ENCODE measurements around the gene LDAH.
"Not testable (repeated sequence)": the region's sequence is repeated elsewhere in the genome, so short reads cannot be mapped to it uniquely, and the experiment has no call there.

Gene LDAH

DNA sequence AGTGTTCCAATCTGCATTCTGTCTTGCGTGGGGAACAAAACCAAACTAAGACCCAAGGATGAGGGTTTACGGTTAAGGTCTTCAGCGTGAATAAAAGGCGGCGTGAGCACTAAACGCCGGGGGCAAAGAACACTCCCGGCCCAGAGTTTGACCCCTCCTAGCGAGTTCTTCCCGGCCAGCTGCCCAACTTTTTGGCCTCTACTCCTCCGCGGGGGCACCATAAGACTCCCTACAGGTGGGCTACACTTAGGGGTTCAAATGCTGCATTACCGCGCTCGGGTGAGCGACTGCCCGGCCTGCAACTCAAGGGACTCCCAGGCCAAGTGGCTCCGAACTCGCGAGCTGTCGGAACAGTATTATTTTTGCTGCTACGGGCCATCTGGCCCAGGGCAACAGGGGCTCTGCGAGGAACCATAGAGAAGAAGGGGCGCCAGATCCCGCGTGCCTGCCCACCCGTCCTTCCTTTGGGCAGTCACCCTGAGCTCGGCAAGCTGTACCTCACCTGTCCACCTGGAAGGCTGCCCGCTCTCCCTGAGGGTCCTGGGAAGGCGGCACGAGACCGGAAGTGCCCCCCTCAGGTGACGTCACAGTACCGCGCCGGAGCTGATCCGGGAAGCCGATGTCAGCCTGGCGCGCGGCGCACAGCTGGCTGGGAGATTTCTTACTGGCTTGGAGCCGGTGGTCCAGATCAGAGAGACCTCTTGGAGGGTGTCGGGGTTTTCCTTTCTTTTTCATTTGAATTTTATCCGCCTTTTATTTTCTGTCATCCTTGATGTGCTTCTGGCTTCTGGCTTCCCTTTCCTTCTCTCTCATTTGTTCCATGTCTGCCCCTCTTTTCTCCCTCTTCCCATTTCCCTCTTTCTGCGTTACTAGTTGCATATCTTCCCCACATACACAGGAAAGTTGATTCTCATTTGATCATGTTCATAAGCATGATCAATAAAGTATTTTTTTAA lies at the start of gene LDAH:
LDAH (minus strand) TSS at position 567 of the 956 bp plus-strand sequence. CDS start 21,638 bp downstream, outside the sequence.
- peak; percentile 58 to 81 for DNase-seq

DNA sequence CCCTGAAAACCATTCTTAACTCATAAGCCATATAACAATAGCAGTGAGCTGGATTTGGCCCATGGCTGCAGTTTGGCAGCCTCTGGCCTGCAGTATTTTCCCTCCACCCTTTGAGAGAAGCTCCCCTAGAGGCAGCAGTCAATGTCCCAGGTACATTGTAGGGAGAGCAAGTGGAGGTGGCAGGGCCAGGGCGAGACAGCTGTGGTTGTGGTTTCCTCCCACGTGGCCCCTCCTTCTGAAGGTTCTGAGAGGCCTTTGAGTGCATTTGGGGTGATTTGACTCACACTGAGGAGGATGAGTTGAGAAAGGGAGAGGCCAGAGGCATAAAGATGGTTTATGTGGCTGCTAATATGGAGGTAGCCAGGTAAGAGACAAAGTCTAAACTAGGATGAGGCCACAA lies 45.5 kb upstream of the LDAH start:
- DNase-seq = no peak

DNA sequence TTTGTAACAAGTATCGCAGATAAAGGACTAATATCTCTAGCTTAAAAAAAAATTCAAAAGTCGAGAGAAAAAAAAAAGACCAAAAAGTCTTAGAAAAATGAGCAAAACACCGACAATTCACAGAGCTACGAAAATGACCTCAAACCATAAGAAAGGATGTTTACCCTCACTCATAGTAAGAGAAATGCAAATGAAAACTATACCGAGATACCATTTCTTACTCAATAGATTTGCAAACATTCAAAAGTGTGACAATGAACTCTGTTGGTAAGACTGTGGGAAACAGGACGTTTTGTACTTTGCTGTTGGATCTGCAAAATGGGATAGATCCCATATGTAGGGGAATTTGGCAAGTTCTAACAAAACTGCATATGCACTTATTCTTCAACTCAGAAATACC lies 39.9 kb upstream of the LDAH start:
- no peak for DNase-seq

DNA sequence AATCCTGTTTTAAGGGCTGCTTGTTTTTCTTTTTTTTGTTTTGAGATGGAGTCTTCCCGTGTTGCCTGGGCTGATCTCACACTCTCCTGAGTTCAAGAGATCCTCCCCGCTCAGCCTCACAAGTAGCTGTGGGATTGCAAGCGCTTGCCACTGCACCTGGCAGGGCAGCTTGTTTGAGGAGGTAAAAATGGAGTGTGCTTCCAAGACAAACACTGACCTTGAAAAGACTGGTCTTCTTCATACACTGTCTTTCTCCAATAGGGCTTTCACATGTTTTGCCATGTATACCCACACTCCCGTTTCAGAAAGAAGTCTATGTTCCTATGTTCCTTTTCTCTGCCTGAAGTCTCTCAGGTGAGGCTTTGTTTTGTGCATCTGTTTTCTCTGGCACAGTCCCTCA lies 32.6 kb upstream of the LDAH start:
- no peak for DNase-seq

DNA sequence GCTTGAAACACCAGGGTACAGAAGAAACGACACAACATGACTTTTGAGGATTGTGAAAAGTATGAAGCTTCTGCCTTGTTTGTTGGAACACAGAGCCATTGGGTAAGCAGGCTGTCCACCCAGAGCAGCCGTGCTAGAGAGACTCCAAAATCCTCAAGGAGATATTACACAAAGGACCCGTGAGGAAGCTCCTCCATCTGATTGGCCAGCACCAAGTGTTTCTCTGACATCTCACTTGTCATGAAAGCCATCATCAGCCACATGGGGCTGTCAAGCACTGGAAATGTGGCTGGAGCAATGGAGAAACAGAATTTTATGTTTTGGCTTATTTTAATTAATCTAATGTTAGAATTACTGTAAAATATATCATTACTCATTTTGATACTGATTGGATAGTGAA lies 29.8 kb upstream of the LDAH start:
- no peak for DNase-seq

DNA sequence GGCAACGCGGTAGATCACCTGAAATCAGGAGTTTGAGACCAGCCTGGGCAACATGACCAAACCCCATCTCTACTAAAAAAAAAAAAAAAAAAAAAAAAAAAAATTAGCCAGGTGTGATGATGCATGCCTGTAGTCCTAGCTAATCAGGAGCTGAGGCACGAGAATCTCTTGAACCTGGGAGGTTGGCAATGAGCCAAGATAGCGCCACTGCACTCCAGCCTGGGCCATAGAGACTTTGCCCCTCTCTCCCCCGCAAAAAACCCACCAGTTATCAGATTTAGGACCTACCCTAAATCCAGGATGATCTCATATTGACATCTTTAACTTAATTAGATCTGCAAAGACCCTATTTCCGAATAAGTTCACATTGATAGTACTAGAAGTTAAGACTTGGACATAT lies 29.2 kb upstream of the LDAH start:
- DNase-seq = no peak

DNA sequence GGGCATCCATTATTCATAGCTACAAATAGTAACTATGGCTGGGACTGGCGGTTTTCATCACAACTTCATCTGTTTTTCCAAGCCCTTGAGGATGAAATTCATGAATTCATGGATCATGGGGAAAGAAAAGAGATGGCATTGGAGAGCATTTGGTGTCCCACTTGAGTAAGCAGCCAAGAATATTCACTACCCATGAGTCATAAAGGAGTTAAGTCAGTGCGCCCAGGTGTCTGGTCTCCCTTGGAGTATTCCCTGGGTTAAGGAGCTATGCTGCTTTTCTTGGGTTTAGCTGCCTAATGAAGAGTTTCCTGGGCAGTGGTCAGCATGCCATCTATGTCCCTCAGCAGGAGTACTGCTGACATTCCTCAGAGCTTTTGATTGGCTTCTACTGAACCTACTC lies 21.3 kb upstream of the LDAH start:
- DNase-seq = no peak

DNA sequence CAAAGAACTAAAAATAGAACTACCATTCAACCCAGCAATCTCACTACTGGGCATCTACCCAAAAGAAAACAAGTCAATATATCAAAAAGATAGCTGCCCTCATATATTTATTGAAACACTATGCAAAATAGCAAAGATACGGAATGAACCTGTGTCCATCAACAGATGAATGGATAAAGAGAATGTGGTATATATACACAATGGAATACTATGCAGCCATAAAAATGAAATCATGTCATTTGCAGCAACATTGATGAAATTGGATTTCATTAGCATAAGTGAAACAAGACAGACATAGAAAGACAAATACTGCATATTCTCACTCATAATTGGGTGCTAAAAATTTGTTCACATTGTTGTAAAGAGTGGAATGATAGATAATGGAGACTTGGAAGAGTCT lies 16.2 kb upstream of the LDAH start:
- DNase-seq = no peak

DNA sequence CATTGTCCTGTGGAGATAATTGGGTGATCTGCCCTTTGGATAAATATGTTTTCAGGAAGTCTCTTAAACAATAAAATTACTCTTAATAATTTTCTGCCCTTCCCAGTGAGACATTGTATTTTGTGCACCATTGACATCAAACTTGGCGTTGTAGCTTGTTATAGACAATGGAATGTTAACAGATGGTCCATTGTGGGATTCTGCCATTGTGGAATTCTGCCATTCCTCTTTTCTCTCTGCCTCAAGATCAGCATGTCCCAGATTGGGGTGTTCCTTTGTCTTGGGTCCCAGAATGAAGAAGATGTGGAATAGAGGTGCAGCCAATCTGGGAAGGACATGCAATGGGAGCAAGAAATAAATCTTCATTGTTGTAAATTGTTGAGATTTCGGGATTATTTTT lies 15.1 kb upstream of the LDAH start:
- DNase-seq = no peak

DNA sequence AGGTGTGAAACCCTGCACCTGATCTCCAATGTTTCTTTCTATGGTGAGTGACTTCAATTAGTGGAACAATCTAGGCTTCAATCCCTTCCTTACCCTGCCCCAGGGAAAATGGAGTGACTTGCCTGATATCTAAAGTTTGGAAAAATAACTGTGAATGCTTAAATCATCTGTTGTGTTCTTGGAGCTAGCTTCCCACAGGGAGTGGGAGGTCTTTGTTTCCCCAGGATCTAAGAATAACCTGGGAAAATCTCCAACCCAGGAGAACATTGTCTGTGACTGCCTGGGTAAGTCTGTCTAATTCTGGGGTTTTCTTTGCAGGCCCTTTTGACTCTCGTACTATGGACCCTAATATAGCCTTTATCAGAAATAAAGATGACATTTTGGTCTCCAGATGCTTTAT lies 13.6 kb upstream of the LDAH start:
- DNase-seq = no peak

DNA sequence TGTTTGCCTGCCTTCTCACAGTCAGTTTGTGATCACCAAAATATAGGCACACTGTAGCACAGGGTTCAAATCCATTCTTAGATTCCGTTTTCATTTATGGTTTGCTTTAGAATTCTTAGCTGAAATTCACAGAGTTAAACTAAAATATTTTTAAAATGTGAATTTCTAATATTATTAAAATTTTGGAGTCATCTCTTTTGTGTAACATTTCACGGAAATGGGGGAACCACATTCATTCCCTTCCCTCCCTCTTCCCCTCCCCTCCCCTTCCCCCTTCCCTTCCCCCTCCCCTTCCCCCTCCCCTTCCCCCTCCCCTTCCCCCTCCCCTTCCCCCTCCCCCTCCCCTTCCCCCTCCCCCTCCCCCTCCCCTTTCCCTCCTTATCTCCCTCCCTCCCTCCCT lies 11.4 kb upstream of the LDAH start:
- DNase-seq = no peak

DNA sequence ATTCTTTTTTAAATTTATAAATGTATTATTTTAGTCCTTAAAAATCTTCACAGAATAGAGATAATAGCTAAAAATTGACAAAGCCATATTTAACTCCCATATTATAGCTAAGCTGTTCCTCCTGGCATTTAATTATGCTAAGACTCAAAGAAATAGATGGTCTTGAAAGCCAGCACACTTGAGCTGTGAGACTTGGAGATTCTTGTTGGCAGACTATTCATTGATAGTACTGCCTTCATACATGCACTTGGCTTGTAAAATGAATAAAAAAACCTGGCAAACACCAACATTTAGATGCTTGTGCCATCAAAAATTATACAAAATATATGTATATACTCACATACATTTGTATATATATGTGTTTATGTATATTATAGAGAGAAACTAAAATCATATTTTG lies 9.7 kb upstream of the LDAH start:
- DNase-seq = no peak

DNA sequence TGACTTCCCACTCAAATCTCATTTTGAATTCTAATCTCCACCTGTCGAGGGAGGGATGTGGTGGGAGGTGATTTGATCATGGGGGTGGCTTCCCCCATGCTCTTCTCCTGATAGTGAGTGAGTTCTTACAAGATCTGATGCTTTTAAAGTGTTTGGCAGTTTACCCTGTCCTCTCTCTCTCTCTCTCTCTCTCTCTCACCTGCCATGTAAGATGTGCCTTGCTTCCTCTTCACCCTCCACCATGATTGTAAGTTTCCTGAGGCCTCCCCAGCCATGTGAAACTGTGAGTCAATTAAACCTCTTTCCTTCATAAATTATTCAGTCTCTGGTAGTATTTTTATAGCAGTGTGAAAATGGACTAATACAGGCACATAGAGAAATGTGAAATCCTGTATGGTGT lies 7.0 kb upstream of the LDAH start:
- DNase-seq = no peak

DNA sequence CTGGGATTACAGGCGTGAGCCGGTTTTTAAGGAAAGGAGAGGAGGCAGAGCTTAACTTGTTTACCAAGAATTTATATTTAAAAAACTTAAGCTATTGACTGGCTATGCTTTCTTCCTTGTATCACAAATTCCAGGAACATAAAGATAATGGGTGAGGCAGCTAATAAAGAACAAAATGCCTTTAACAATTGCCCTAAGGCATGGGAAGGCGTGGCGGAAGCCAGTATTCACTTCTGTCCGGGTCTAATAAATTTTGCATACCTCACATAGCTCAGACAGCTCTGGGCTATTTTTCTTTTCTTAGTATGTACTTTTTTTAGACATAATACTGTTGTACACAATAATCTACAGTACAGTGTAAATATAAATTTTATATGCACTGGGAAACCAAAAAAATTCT lies 1.0 kb upstream of the LDAH start:
- no peak for DNase-seq

DNA sequence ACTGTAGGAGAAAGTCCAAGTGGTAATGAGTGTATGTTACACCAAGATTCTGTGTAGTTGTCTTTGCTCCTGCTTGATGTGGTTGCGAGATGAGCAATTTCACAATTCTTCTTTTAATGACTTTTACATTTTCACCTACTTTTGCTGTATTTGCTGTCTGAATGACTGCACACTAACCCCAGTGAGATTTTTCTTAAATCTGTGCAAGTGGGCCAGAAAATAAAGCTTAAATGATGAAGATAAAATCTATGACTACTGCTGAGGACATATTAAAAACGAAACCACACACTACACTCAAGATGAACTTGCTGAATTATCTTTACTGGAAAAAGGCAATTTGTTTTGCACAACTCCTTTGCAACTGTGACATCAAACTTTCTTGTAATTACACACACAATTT lies 4.1 kb downstream of the LDAH start:
- no peak for DNase-seq

DNA sequence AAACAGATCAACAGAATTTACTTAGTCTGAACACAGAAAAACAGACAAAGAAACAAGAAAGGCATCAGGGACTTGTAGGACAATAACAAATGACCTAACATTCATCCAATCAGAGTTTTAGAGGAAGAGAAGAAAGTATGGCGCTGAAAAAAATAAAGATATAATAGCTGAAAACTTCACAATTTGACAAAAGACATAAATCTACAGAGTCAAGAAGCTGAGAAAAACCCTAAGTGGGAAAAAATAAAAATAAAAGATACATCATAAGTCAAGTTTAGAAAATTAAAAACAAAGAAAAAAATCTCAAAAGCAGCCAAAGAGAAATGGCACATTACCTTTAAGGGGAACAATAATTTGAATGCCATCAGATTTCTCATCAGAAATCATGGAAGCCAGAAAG lies 7.7 kb downstream of the LDAH start:
- no peak for DNase-seq

DNA sequence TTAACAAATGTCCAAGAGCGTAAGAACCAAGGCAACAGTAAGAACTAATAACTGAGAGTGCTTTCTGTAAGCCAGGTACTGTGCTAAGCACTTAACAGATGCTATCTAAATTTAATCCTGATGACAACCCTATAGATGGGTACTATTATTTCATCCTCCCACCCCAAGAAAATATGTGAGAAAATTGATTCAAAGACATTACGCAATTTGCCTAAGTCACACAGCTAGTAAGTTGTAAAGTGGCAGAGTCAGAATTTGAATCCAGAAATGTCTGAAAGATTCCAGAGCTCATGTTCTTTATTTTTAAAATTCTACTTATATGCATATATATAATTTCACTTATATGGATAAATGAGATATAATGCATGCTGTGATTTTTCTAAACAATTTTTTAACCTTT lies 10.1 kb downstream of the LDAH start:
- DNase-seq = no peak

DNA sequence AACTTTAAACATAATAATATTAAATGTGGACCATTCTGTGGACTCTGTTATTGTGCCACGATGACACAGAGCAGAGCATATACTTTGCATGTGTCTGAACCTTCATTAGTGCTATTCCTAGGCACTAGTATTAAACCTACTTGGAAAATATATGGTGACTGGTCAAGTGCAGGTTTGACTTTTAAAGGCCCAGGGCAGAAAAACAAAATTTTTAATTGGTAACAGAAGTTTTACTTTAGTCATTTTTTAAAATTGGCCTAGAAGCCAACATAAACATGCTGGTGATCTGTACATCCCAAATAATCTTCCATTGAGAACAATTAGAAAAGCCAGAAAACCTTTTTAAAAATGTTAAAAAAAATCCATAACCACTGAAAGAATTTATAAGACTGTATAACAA lies 16.6 kb downstream of the LDAH start:
- DNase-seq = no peak

DNA sequence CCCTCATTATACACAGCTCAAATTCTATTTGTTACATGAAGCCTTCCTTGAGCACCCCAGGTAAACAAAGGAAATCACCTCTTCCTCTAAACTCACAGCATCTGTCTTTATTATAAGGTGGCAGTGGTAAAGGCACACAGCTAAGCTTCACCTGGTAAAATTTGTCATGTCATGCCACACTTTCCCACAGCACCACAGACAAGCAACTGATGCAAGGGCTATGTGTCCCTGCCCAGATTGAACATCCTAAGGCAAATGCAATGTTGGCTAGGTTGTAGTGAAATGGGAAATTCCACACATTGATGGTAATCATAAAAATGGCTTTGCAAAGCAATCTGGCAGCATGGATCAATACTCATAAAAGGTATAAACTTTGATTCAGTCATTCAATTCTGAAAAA lies 18.9 kb downstream of the LDAH start:
- no peak for DNase-seq

DNA sequence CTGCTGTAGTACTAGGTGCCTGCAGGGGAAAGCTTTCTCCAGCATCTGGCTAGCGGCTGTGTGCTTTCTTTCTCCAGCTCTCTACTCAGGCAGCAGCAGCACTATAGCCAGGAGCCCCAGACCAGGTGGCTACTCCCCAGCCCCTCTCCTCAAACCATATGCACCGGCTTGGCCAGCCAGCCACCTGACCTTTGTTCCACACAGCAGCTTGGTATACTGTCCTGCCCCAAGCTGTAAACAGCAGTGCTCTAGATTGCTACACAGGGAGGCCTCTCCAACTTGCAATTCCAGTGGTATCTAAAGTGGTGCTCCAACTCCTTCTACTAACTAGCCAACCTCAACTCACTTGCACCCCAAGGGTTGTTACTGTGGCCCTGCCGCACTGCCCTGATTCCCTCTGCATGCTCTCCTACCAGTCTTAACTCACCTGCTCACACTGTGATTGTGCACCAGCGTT lies 19.6 kb downstream of the LDAH start:
- no peak for DNase-seq

DNA sequence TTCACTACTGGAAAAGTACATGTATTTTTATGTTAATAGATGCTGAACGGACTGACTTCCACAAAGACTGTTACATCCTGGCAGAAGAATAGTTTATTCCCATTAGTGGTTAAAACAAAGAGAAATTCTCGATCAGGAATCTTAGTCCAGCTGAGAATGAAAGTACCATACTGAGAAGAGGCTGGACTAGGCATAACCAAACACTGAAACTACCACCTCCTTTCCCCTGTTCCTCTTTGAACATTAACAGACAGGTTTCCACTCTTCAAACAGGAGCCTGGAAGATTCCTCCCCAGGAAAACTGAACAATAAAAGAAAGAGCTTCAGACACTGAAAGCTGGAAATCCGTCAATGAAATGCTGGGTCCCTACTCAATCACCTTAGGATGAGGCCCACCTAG lies 25.8 kb downstream of the LDAH start:
- DNase-seq = no peak

DNA sequence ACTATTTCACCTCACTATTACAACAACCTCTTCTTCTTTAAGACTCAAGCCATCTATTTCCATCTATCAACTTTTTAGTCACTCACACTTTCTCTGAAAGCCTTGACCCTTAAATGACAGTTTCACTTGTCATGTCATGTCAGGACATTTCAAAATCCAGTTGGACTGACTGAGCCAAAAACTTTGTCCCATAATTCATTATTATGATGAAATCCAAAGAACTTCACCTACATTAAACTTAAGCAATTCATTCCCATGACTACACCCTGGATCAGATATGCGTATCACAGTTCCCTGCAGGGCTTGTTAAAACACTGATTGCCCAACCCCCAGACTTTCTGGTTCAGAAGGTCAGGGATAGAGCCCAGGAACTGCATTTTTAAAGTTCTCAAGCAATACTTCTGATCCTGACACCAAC lies 26.5 kb downstream of the LDAH start:
- peak in 1 of 2 donors; percentile 4 for DNase-seq

DNA sequence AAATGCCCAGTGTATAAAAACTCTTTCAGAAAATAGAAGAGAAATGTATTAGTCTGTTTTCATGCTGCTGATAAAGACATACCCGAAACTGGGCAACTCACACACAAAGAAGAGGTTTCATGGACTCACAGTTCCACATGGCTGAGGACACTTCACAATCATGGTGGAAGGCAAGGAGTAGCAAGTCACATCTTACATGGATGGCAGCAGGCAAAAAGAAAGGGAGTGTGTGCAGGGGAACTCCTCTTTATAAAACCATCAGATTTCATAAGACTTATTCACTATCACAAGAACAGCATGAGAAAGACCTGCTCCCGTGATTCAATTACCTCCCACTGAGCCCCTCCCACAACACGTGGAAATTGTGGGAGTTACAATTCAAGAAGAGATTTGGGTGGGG lies 29.0 kb downstream of the LDAH start:
- not testable (repeated sequence) for DNase-seq

DNA sequence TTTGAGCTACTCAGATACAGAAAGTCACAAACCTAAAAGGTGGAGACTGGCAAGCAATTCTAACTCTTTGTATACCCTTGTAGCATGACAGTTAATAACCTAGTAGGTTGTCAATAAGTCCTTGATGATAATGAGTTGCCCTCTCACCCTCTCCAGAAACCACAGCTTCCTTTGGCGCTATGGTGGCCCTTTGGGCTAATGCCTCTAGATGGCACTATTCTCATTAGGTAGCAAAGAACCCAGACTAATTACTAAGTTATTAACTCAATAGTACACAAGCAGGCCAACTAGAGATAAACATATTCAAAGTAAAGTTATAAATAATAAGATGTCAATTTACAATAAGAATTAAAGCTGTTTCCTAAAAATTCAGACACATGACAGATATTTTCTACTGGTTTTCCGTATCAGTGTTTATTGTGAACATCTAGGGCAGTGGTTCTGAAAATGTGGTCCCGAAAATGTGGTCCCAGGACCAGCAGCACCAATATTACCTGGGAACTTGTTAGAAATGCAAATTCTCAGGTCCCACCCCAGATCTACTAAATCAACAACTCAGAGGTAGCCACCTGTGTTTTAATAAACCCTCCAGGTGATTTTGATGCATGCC lies 41.1 kb downstream of the LDAH start:
- peak; percentile 12 to 61 for DNase-seq
